Myocyte (in vitro differentiated cells): Measurements from ENCODE around the gene B9D1. TPM values are rescaled to one million over a fixed set of nuclear protein-coding genes. Genes with fewer than 3 reads are reported as not detected.

Source experiments
- DNase-seq: peaks from one replicate; pipeline ENCODE4 v3.0.0-alpha.2; 2012; ENCODE audit warnings: low read depth
- polyA plus RNA-seq: library from polyadenylated mRNA; unstranded; fragments of >200 nt; gene quantifications from one replicate; pipeline ENCODE4 v1.2.1, GENCODE V29; 2012; ENCODE audit warnings: missing spikeins
- total RNA-seq: library from RNA; depleted of rRNA; stranded (reverse); fragments of >200 nt; gene quantifications from 2 replicates; pipeline ENCODE4 v1.2.3, GENCODE V29; 2014

B9D1 gene
- total RNA-seq, result 13.9 and 14.0 TPM in 2 replicates
- polyA plus RNA-seq, result 40.0 TPM

GRCh38 chr17:19362277-19363113, at the start of gene B9D1:
Gene B9D1 (minus strand): TSS chr17:19362723. CDS start chr17:19362569, 154 bp downstream.
- peak; percentile 94 for DNase-seq

DNA sequence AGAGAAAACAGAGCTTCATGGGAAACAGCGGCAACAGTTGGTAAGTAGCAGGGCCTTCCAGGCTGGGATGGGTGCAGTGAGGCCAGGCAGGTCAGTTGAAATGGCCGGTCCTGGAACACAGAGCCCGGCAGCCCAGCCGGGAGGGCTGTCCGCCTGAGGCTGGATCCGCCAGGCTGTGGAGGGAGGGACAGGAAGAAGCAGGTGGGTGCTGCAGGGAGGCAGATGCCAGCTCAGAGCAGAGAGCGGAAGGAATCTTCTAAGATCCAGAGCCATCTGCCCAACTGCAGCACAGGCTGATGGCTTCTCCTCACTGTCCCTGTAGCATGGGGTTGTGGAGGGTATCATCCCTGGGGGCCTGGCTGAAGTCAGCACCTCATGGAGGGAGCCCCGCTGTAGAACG, 49.1 kb upstream of the B9D1 start:
- DNase-seq, result no peak

DNA sequence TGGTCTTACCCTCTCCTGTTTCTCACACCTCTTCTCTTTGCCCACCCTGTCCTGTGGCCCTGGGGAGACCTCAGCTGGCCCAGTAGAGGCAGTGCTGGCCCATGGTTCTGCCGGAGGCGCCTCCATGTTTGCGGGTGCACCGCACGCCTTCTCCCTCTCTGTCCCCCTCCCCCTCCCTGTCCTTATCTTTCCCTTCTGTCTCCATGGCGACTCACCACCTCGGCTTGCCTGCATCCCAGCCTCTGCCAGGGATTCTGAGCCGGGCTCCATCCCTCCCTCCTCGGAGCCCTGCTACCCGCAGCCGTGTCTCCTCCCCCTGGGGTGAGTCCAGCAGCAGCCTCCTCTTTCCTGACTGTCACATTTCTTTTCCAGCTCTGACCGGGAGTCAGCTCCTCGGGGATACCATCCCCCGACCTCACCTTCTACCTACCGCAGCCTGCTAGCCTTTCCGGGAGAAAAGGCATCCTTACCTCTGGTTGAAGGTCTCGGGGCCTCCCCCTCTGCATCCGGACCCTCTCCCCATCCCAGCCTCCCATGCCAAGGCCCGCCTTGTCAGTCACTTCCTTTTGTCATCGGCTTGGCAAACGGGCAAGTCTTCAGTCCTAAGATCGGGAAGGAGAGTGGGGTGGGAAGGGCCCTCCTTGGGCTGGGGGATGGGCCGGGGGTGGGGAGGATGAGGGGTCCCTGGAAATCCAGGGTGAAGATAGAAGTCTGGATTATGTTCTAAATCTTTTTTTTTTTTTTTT, 48.5 kb upstream of the B9D1 start, which contains the start of gene RNF112:
RNF112 (plus strand) TSS at position 358 of the 746 bp plus-strand sequence; CDS start at position 535, 177 bp downstream.
- no peak for DNase-seq

GRCh38 chr17:19410091-19410490, 47.6 kb upstream of the B9D1 start:
- no peak for DNase-seq

DNA sequence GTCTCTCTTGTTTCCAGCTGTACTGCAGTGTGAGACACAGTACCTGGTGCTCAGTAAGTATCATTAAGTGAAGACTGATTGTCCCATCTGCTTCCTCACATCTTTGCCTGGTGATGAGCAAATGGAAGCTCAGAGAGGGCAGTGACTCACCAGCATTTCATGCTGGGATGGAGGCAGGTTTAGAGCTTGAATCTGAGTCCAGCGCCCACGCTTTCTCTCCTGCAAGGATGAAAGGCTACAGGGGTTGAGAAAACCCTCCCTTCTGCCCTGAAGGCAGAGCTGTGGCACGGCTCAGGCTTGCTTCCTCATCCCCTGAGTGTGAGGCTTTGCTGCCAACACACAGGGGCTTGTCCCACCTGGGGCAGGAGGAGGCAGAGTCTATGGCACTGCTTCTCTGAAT, 47.0 kb upstream of the B9D1 start:
- DNase-seq, result peak; percentile 35

- no peak for DNase-seq
Measured at GRCh38 chr17:19409066-19409465, 46.5 kb upstream of the B9D1 start.

GRCh38 chr17:19408346-19408710, 45.8 kb upstream of the B9D1 start:
- DNase-seq, result no peak

GRCh38 chr17:19407601-19408345, 45.2 kb upstream of the B9D1 start:
- DNase-seq, result no peak

DNA sequence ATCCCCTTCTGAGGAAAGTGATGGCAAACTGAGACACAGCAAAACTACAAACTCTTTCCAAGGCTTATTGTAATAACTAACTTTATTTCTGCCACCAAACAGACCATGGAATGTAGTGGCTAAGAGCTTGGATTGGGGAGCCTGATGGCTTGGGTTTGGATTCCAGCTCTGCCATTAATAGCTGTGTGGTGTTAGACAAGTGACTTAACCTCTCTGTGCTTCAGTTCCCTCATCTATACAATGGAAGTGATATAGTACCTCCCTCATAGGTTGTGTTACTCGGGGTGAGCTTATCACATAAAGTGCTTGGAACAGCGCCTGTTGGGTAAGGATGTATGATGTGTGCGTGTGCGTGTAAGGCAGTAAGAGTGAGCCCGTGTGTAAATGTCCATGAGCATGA, 42.6 kb upstream of the B9D1 start:
- DNase-seq, result no peak

DNA sequence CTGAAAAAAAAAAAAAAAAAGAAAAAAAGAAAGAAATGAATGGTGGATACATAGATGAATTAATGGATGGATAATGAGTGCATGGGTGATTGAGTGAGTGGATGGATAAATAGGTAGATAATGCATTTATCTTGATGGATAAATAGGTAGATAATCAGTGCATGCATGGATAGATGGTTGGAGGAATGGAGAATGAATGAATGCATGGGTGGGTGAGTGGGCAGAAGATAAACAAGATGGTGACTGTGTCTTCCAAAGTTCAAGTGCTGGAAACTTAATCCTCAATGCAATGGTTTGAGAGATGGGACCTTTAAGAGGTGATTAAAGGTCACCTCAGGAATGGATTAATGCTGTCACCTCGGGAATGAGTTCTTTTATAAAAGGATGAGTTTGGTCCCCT, 41.7 kb upstream of the B9D1 start:
- DNase-seq, result no peak

DNA sequence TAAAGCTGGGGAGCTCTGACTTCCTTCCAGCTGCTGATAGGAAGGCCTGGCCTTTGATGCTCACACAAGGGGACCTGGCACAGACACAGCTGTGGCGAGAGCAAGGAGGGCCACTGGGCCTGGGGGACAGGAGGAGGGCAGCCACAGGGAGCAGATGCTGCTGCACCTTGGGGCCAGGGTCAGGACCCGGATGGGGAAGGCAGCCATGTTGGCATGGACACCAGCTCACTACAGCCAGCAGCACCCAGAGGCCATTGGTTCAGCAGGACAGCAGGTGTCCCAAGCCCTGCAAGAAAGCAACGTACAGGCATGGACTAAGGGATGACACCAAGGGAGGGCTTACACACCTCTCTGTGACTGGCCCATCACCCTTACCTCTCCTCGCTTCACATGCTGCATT, 40.5 kb upstream of the B9D1 start:
- DNase-seq, result no peak

GRCh38 chr17:19402171-19402570, 39.6 kb upstream of the B9D1 start:
- no peak for DNase-seq

GRCh38 chr17:19401321-19402010, 38.9 kb upstream of the B9D1 start:
- no peak for DNase-seq

GRCh38 chr17:19399750-19400450, 37.4 kb upstream of the B9D1 start:
- DNase-seq, result peak; percentile 40

GRCh38 chr17:19398301-19399181, 36.0 kb upstream of the B9D1 start:
- DNase-seq, result no peak

DNA sequence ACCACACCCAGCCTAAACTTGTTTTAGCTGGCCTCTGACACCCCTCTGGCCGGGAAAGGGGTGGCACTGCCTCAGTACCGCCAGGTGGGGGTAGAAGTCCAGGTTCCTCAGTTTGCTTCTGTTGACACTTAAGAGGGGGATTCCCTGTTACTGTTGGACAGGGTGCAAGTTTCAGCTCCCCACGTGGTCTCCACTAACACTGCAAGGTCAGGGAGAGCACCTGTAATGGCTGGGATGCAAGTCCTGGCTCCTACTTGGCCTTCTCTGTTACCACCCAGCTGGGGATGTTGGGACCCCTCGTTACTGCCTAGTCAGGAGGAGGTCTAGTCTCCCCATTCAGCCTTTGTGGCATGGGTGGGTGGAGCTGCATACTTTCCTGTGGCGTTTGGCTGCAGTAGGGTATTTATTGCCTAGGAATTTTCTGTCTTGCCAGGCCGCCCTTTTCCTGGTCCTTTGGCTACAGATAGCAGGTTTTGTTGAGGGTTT, 35.1 kb upstream of the B9D1 start:
- DNase-seq, result no peak

DNA sequence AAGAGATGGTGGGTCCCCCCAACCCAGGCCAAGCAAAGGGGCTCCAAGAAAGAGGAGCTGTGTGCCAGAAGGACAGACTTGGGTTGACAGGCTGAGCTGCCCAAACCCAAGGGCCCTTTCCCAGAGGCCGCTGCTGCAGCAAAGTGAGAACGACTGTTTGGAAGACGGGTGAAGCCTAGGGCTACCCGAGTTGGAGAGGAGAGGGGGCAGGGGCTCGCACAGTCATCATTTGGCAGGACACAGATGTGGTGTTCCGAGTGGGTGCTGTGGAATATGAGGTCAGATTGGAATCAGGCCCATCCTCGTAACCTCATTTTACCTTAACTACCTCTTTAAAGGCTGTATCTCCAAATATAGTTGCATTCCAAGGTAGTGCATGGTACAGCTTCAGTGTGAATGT, 29.8 kb upstream of the B9D1 start:
- DNase-seq, result no peak

- no peak for DNase-seq
Measured at GRCh38 chr17:19391432-19391831, 28.9 kb upstream of the B9D1 start.

GRCh38 chr17:19390951-19391350, 28.4 kb upstream of the B9D1 start:
- DNase-seq, result no peak
